Endothelial cell of umbilical vein (primary cell): Measurements from ENCODE around the gene SLC27A2.

Experiments
- CTCF ChIP-seq, 2 donors: IDR thresholded peaks; 1 replicate in 1 of 2; 2 replicates in 1 of 2; pipeline ENCODE4 v1.5.1; 2011; ENCODE audit warnings: low read length in 2 of 2, mild to moderate bottlenecking in 2 of 2, moderate library complexity in 2 of 2, control low read depth in 1 of 2, inconsistent platforms in 1 of 2, low read depth in 1 of 2; ENCODE audit not compliant: insufficient read depth in 1 of 2; ENCODE audit errors: extremely low read depth in 1 of 2
- EZH2 ChIP-seq: IDR thresholded peaks from 2 replicates; pipeline ENCODE4 v1.6.1; 2012; ENCODE audit warnings: borderline replicate concordance, low read depth, mild to moderate bottlenecking, moderate library complexity, low read length, inconsistent platforms; ENCODE audit not compliant: severe bottlenecking
- POLR2A ChIP-seq: IDR thresholded peaks from 2 replicates; pipeline ENCODE4 v1.6.1; 2012; ENCODE audit warnings: low read depth, mild to moderate bottlenecking, control low read depth, low read length
- POLR2AphosphoS5 ChIP-seq: IDR thresholded peaks from 2 replicates; pipeline ENCODE4 v1.6.1; 2012; ENCODE audit warnings: low read depth, mild to moderate bottlenecking, control low read depth, low read length, moderate library complexity; ENCODE audit not compliant: insufficient read depth

- TF ChIP-seq CTCF (IDR thresholded peaks at IDR 0.05; ENCODE audit: extremely low read depth in 1 of 2, insufficient read depth in 1 of 2, low read depth in 1 of 2, low read length in 2 of 2) (no peak), EZH2 (no peak), POLR2AphosphoS5 (no peak), POLR2A (no peak)
These were observed 4.1 kb downstream of the SLC27A2 start for GRCh38 chr15:50186090-50186489.
